DOHH2 (cell line): Measurements from ENCODE around the gene PREX1.

Experiments used
- EZH2phosphoT487 ChIP-seq: fragments of 200-600 bp; sonication (generic); IDR thresholded peaks from 2 replicates; pipeline ENCODE4 v1.6.1; 2017; ENCODE audit warnings: borderline replicate concordance, mild to moderate bottlenecking, antibody characterized with exemption, low read length, moderate library complexity, mixed read lengths
- TF ChIP-seq, protein P1 (sequence below): fragments of 200-600 bp; sonication (generic); IDR thresholded peaks from one replicate; pipeline ENCODE4 v1.5.1; 2014; ENCODE audit warnings: antibody characterized with exemption, mild to moderate bottlenecking, low read depth, low read length; ENCODE audit not compliant: poor library complexity, severe bottlenecking

DNA sequence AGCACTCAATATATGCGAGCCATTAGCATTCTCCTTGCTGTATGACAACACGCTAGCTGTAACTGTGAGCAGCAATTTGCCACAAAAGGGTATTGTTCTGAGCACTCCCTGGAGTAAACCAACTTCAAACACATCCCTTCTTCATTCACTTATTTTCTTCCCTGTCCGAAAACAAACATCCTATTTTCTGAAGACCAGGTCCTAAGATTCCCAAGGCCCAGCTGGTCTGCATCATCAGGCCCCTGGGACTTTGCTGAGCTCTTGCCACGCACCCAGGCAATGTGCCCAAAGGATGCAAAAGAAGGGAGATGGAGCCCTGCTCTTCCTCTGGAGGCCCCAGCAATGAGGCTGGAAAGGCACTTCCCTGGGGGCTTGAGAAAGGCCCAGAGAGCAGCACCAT is 118.1 kb downstream of the PREX1 start:
- TF ChIP-seq, protein P1, sequence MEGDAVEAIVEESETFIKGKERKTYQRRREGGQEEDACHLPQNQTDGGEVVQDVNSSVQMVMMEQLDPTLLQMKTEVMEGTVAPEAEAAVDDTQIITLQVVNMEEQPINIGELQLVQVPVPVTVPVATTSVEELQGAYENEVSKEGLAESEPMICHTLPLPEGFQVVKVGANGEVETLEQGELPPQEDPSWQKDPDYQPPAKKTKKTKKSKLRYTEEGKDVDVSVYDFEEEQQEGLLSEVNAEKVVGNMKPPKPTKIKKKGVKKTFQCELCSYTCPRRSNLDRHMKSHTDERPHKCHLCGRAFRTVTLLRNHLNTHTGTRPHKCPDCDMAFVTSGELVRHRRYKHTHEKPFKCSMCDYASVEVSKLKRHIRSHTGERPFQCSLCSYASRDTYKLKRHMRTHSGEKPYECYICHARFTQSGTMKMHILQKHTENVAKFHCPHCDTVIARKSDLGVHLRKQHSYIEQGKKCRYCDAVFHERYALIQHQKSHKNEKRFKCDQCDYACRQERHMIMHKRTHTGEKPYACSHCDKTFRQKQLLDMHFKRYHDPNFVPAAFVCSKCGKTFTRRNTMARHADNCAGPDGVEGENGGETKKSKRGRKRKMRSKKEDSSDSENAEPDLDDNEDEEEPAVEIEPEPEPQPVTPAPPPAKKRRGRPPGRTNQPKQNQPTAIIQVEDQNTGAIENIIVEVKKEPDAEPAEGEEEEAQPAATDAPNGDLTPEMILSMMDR = no peak
- no peak for TF ChIP-seq EZH2phosphoT487
